PC-3 (cell line): ENCODE results near the gene TSPAN11.

ENCODE experiments used
- CTCF ChIP-seq: fragments of 300-600 bp; sonication (generic); conservative IDR thresholded peaks from 2 replicates; pipeline ENCODE4 v1.5.1; 2017; ENCODE audit warnings: antibody characterized with exemption, low read depth, mild to moderate bottlenecking, low read length
- EZH2 ChIP-seq: fragments of 300-600 bp; sonication (generic); IDR thresholded peaks from one replicate; pipeline ENCODE4 v1.6.1; 2017; ENCODE audit warnings: antibody characterized with exemption, mild to moderate bottlenecking, low read length; ENCODE audit not compliant: unreplicated experiment

DNA sequence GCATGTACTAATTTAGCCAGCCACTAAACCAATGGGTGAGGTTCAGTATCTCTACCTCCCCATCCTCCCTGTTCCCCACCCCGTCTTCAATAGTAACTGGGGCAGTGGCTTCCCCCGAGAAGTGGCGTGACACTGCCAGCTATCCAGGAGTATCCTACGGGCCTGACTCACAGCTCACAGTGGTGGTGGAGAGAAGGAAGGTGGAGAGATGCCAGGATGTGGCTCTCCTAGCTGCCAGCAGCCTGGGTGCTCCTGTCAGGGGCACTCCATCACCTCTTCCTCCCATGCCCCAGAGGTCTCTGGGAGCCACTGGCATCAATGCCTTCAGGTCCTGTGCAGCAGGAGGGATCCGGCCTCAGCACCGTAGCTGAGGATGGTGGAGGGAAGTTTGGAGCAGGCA lies 49.0 kb downstream of the TSPAN11 start:
- no peak for TF ChIP-seq EZH2
- TF ChIP-seq CTCF, result no peak
